PFSK-1 (cell line): Measurements from ENCODE around the gene MYCBP2.

ENCODE experiments used
- FOXP2 ChIP-seq: optimal IDR thresholded peaks from 2 replicates; pipeline ENCODE3; 2011; ENCODE audit warnings: borderline replicate concordance, control low read depth, inconsistent platforms; ENCODE audit not compliant: insufficient read depth; ENCODE audit errors: extremely low read length, extremely low read depth
- POLR2AphosphoS5 ChIP-seq: IDR thresholded peaks from 2 replicates; pipeline ENCODE4 v1.6.1; 2012; ENCODE audit warnings: low read depth, mild to moderate bottlenecking, control low read depth, low read length, moderate library complexity
- SIN3A ChIP-seq: IDR thresholded peaks from 2 replicates; pipeline ENCODE4 v1.6.1; 2012; ENCODE audit warnings: mild to moderate bottlenecking, low read length, moderate library complexity, borderline replicate concordance; ENCODE audit not compliant: insufficient read depth
- TAF1 ChIP-seq: IDR thresholded peaks from 2 replicates; pipeline ENCODE4 v1.6.1; 2012; ENCODE audit warnings: low read length, control low read depth, borderline replicate concordance; ENCODE audit not compliant: insufficient read depth
- TF ChIP-seq, protein P1 (sequence below), 2 experiments: IDR thresholded peaks; 2 replicates each; pipeline versions ENCODE4 v1.6.1 to v1.8.0; 2011 to 2012; ENCODE audit warnings: low read depth in 2 of 2, low read length in 2 of 2, control low read depth in 1 of 2, inconsistent platforms in 1 of 2, mild to moderate bottlenecking in 1 of 2, moderate library complexity in 1 of 2; ENCODE audit not compliant: insufficient read depth in 1 of 2

DNA sequence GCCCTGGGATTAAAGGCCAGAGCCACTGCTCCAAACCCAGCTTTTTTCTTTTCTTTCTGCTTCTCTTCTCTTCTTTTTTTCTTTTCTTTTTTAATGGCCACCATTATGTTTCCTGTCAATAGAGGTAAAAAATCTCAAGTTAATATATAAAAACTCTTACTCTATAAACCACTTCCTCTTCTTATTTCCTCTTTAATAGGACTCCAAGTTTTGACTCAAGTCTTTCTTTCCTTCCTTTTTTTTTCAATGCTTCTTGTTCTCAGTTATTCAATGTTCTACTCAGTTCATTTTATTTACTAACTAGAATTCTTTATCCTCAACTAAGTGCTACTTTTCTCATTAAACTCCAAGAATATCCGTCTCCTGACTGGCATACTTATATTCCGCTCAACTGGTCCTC lies 27.1 kb upstream of the MYCBP2 start:
- TF ChIP-seq POLR2AphosphoS5, result no peak
- TF ChIP-seq SIN3A, result no peak
- TF ChIP-seq, protein P1, sequence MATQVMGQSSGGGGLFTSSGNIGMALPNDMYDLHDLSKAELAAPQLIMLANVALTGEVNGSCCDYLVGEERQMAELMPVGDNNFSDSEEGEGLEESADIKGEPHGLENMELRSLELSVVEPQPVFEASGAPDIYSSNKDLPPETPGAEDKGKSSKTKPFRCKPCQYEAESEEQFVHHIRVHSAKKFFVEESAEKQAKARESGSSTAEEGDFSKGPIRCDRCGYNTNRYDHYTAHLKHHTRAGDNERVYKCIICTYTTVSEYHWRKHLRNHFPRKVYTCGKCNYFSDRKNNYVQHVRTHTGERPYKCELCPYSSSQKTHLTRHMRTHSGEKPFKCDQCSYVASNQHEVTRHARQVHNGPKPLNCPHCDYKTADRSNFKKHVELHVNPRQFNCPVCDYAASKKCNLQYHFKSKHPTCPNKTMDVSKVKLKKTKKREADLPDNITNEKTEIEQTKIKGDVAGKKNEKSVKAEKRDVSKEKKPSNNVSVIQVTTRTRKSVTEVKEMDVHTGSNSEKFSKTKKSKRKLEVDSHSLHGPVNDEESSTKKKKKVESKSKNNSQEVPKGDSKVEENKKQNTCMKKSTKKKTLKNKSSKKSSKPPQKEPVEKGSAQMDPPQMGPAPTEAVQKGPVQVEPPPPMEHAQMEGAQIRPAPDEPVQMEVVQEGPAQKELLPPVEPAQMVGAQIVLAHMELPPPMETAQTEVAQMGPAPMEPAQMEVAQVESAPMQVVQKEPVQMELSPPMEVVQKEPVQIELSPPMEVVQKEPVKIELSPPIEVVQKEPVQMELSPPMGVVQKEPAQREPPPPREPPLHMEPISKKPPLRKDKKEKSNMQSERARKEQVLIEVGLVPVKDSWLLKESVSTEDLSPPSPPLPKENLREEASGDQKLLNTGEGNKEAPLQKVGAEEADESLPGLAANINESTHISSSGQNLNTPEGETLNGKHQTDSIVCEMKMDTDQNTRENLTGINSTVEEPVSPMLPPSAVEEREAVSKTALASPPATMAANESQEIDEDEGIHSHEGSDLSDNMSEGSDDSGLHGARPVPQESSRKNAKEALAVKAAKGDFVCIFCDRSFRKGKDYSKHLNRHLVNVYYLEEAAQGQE (IDR thresholded peaks at IDR 0.05; ENCODE audit: insufficient read depth in 1 of 2, low read depth in 2 of 2, low read length in 2 of 2), result no peak
- no peak for TF ChIP-seq TAF1
- TF ChIP-seq FOXP2, result no peak
